Measurements from ENCODE around the gene ZDHHC24.

DNA sequence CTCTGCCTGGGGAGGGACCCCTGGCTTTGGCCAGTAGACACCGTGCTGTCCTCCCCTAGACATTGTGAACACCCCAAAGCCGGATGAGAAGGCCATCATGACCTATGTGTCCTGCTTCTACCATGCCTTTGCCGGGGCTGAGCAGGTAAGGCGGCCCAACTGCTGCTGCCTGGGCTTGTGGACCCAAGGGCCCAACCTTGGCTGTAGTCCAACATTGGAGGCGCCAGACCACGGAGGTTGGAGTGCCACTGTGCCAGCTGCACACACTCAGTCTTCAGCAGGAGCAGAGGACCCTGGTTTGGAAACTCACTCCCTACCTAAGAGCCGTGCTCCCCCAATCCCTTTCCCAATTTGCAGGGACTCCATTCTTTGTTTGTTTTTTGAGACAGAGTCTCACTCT is 10.2 kb upstream of the ZDHHC24 start:
- TF ChIP-seq, protein P1, sequence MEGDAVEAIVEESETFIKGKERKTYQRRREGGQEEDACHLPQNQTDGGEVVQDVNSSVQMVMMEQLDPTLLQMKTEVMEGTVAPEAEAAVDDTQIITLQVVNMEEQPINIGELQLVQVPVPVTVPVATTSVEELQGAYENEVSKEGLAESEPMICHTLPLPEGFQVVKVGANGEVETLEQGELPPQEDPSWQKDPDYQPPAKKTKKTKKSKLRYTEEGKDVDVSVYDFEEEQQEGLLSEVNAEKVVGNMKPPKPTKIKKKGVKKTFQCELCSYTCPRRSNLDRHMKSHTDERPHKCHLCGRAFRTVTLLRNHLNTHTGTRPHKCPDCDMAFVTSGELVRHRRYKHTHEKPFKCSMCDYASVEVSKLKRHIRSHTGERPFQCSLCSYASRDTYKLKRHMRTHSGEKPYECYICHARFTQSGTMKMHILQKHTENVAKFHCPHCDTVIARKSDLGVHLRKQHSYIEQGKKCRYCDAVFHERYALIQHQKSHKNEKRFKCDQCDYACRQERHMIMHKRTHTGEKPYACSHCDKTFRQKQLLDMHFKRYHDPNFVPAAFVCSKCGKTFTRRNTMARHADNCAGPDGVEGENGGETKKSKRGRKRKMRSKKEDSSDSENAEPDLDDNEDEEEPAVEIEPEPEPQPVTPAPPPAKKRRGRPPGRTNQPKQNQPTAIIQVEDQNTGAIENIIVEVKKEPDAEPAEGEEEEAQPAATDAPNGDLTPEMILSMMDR (IDR thresholded peaks at IDR 0.05): no peak
- TF ChIP-seq EP300 (IDR thresholded peaks at IDR 0.05) (no peak), POLR2AphosphoS5 (IDR thresholded peaks at IDR 0.05) (no peak)
